ENCODE data around the gene ACADSB.

ACADSB gene

GRCh38 chr10:123043409-123043925, 34.7 kb downstream of the ACADSB start:
- peak; percentile 12 for DNase-seq

- DNase-seq, result no peak
These were observed 35.6 kb downstream of the ACADSB start for GRCh38 chr10:123044391-123044790.

GRCh38 chr10:123045961-123046731, 37.3 kb downstream of the ACADSB start:
- no peak for DNase-seq

- no peak for DNase-seq
These were observed 49.2 kb downstream of the ACADSB start for GRCh38 chr10:123057968-123058367.

GRCh38 chr10:123061865-123062264, 53.1 kb downstream of the ACADSB start:
- no peak for DNase-seq

GRCh38 chr10:123062726-123063125, 53.9 kb downstream of the ACADSB start:
- no peak for DNase-seq

- DNase-seq, result no peak
These were observed 59.5 kb downstream of the ACADSB start for GRCh38 chr10:123068087-123068853.

GRCh38 chr10:123069246-123069986, 60.6 kb downstream of the ACADSB start:
- DNase-seq, result no peak

GRCh38 chr10:123073187-123073586, 64.4 kb downstream of the ACADSB start:
- DNase-seq, result no peak

- no peak for DNase-seq
These were observed 65.4 kb downstream of the ACADSB start for GRCh38 chr10:123074215-123074614.

GRCh38 chr10:123081896-123082295, 73.1 kb downstream of the ACADSB start:
- no peak for DNase-seq

GRCh38 chr10:123083811-123084210, 75.0 kb downstream of the ACADSB start:
- no peak for DNase-seq

- DNase-seq, result no peak
These were observed 77.5 kb downstream of the ACADSB start for GRCh38 chr10:123086281-123086680.

- no peak for DNase-seq
These were observed 78.5 kb downstream of the ACADSB start for GRCh38 chr10:123087348-123087747.

GRCh38 chr10:123087786-123088185, 79.0 kb downstream of the ACADSB start:
- no peak for DNase-seq

GRCh38 chr10:123092635-123093414, 84.0 kb downstream of the ACADSB start:
- no peak for DNase-seq

- DNase-seq, result no peak
These were observed 84.7 kb downstream of the ACADSB start for GRCh38 chr10:123093489-123093888.

GRCh38 chr10:123096452-123096851, 87.6 kb downstream of the ACADSB start:
- DNase-seq, result no peak

GRCh38 chr10:123097039-123097438, 88.2 kb downstream of the ACADSB start:
- DNase-seq, result no peak

- DNase-seq, result no peak
These were observed 91.4 kb downstream of the ACADSB start for GRCh38 chr10:123100030-123100762.

- no peak for DNase-seq
These were observed 93.1 kb downstream of the ACADSB start for GRCh38 chr10:123101872-123102271.

- no peak for DNase-seq
These were observed 93.9 kb downstream of the ACADSB start for GRCh38 chr10:123102673-123103072.

Data from stimulated activated CD4-positive, alpha-beta T cell treated with anti-CD3 and anti-CD28 coated beads, Interleukin-12 subunit alpha, Interleukin-12 subunit beta, amount 100 ng/mL, for 4 hours (primary cell).